Hematopoietic multipotent progenitor cell treated with erythropoietin and hydrocortisone succinate and interleukin-3 and kit ligand, for 4 days (in vitro differentiated cells): ENCODE measurements around the gene ALDOC.
"Not testable (repeated sequence)": the region's sequence is repeated elsewhere in the genome, so short reads cannot be mapped to it uniquely, and the experiment has no call there.

Experiments used
- DNase-seq: peaks from one replicate; pipeline ENCODE4 v3.0.0-alpha.2; 2015

The ALDOC gene

GRCh38 chr17:28576758-28577465 is at the start of gene ALDOC:
Gene ALDOC, minus strand, starts transcription at chr17:28576895. Its CDS starts 1,363 bp downstream, at chr17:28575532.
- DNase-seq: peak; percentile 99

GRCh38 chr17:28624148-28624547 is 47.5 kb upstream of the ALDOC start:
- DNase-seq: no peak

- DNase-seq: no peak
These were observed 47.0 kb upstream of the ALDOC start for GRCh38 chr17:28623696-28624095.

- no peak for DNase-seq
These were observed 45.5 kb upstream of the ALDOC start for GRCh38 chr17:28622186-28622585.

GRCh38 chr17:28620010-28620409 is 43.3 kb upstream of the ALDOC start:
- DNase-seq: no peak

- DNase-seq: no peak
These were observed 41.8 kb upstream of the ALDOC start for GRCh38 chr17:28618464-28618863.

- no peak for DNase-seq
These were observed 39.6 kb upstream of the ALDOC start for GRCh38 chr17:28616281-28616680.

- no peak for DNase-seq
These were observed 38.7 kb upstream of the ALDOC start for GRCh38 chr17:28615260-28615940.

- DNase-seq: peak; percentile 43
These were observed 37.3 kb upstream of the ALDOC start, which contains the start of gene RSKR for GRCh38 chr17:28613931-28614381. Gene RSKR, minus strand, starts transcription at chr17:28614185. Its CDS starts 24 bp downstream, at chr17:28614161.

GRCh38 chr17:28612936-28613872 is 36.5 kb upstream of the ALDOC start:
- peak; percentile 68 for DNase-seq

- DNase-seq: peak; percentile 13
These were observed 35.8 kb upstream of the ALDOC start for GRCh38 chr17:28612531-28612930.

GRCh38 chr17:28610376-28610775 is 33.7 kb upstream of the ALDOC start:
- DNase-seq: no peak

- not testable (repeated sequence) for DNase-seq
These were observed 27.3 kb upstream of the ALDOC start for GRCh38 chr17:28604031-28604430.

GRCh38 chr17:28599311-28600184 is 22.9 kb upstream of the ALDOC start:
- peak; percentile 85 for DNase-seq

GRCh38 chr17:28598799-28599310 is 22.2 kb upstream of the ALDOC start, which contains the start of gene SPAG5:
Gene SPAG5, minus strand, starts transcription at chr17:28599025. Its CDS starts 79 bp downstream, at chr17:28598946.
- peak; percentile 97 for DNase-seq

GRCh38 chr17:28598389-28598788 is 21.7 kb upstream of the ALDOC start:
- DNase-seq: no peak

- DNase-seq: peak; percentile 42
These were observed 21.1 kb upstream of the ALDOC start for GRCh38 chr17:28597606-28598383.

GRCh38 chr17:28592260-28592659 is 15.6 kb upstream of the ALDOC start:
- no peak for DNase-seq

- no peak for DNase-seq
These were observed 9.2 kb upstream of the ALDOC start for GRCh38 chr17:28585851-28586250.

- DNase-seq: no peak
These were observed 7.7 kb upstream of the ALDOC start for GRCh38 chr17:28584434-28584833.

- DNase-seq: no peak
These were observed 5.8 kb upstream of the ALDOC start for GRCh38 chr17:28582513-28582912.
